HG02642 (cell line): Measurements from ENCODE around the gene ANAPC2.
"Not testable (repeated sequence)": the region's sequence is repeated elsewhere in the genome, so short reads cannot be mapped to it uniquely, and the experiment has no call there.

ENCODE experiments used
- ATAC-seq: cut with Tn5 transposase; IDR thresholded peaks from one replicate; pipeline ENCODE4 v1.9.1; 2021; ENCODE audit warnings: mild to moderate bottlenecking; ENCODE audit not compliant: unreplicated experiment, poor library complexity

Gene ANAPC2

GRCh38 chr9:137135154-137135553 is 53.2 kb downstream of the ANAPC2 start:
- ATAC-seq = not testable (repeated sequence)

- no peak for ATAC-seq
These were observed 54.2 kb downstream of the ANAPC2 start for GRCh38 chr9:137134191-137134590.

DNA sequence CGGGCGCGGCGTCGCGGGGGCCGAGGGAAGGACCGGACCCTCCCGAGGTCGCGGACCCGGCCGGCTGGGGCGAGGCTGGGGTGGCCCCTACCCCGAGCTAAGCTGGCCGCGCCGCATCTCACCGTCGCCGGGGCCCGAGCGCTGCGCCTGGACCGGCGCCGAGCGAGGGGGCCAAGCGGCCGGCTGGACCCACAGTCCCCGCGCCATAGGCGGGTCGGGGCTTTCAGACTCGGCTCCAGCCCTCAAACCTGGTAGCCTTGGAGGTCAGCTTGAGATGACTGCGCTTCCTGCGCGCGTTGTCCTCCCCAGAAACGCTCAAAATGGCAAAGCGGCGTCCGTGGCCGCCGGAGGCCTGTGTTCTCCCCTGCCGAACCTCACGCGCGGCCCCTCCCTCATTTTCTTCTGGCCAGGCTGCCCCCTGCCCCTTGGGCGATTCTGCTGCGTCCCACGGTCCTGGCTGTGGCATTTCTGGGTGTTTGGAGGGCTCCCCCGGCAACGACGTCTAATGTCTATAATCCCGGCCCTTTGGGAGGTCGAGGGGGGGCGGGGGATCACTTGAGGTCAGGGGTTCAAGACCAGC is 58.1 kb downstream of the ANAPC2 start:
- no peak for ATAC-seq

- ATAC-seq = peak; percentile 86
These were observed 58.7 kb downstream of the ANAPC2 start for GRCh38 chr9:137129456-137130175.

GRCh38 chr9:137128862-137129455 is 59.4 kb downstream of the ANAPC2 start:
- peak; percentile 15 for ATAC-seq

- ATAC-seq = no peak
These were observed 60.0 kb downstream of the ANAPC2 start for GRCh38 chr9:137128158-137128861.

GRCh38 chr9:137127301-137128157 is 60.8 kb downstream of the ANAPC2 start:
- ATAC-seq = no peak

DNA sequence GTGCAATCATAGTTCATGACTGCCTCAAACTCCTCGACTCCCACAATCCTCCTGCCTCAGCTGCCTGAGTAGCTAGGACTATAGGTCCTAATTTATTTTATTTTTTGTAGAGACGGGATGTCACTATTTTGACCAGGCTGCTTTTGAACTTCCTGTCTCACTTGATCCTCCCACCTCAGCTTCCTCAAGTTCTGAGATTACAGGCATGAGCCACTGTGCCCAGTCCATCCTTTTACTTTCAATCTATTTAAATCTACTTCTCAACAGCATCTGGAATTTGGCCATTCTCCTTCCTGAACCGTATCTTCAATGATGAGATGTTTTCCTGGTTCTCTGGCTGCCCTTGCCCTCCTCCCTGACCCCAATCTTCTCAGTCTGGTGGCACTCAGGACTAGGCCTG is 61.6 kb downstream of the ANAPC2 start:
- no peak for ATAC-seq
